D721Med (cell line): ENCODE results near the gene SIK3.

ENCODE experiments used
- DNase-seq: peaks from one replicate; pipeline ENCODE4 v3.0.0; 2011; ENCODE audit warnings: low spot score; ENCODE audit not compliant: insufficient read length
- FAIRE-seq: peaks from 2 replicates; lab custom pipeline; 2011; peaks lifted over from hg19 to GRCh38; lab: Jason Lieb, UNC
- TF ChIP-seq, protein P1 (sequence below): IDR thresholded peaks from 2 replicates; pipeline ENCODE4 v1.5.1; 2012; ENCODE audit warnings: mild to moderate bottlenecking, control low read depth; ENCODE audit not compliant: insufficient read depth; ENCODE audit errors: missing control alignments

The SIK3 gene

GRCh38 chr11:116951762-116952161, 146.5 kb downstream of the SIK3 start:
- TF ChIP-seq, protein P1, sequence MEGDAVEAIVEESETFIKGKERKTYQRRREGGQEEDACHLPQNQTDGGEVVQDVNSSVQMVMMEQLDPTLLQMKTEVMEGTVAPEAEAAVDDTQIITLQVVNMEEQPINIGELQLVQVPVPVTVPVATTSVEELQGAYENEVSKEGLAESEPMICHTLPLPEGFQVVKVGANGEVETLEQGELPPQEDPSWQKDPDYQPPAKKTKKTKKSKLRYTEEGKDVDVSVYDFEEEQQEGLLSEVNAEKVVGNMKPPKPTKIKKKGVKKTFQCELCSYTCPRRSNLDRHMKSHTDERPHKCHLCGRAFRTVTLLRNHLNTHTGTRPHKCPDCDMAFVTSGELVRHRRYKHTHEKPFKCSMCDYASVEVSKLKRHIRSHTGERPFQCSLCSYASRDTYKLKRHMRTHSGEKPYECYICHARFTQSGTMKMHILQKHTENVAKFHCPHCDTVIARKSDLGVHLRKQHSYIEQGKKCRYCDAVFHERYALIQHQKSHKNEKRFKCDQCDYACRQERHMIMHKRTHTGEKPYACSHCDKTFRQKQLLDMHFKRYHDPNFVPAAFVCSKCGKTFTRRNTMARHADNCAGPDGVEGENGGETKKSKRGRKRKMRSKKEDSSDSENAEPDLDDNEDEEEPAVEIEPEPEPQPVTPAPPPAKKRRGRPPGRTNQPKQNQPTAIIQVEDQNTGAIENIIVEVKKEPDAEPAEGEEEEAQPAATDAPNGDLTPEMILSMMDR = no peak
- no peak for FAIRE-seq
- DNase-seq = no peak

DNA sequence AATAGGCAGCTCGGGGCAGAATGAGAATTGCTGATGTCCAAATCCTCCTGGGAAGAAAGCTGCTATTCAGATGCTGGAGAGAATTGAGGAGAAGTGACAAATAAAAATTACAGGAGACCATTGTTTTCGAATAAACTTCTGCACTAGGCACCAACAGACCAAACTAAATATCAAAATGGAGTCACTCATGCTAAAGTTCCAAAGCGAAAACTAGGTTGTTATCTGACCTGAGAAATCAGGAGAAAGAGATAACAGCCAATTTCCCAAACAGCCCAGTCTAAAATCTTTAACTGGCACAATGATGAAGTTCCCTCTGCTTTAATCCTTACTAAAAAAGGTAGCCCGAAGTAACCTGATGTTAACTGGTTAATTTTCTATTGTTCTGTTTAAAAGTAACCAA, 148.0 kb downstream of the SIK3 start:
- TF ChIP-seq, protein P1 = no peak
- no peak for DNase-seq
- no peak for FAIRE-seq

GRCh38 chr11:116948391-116948790, 149.8 kb downstream of the SIK3 start:
- TF ChIP-seq, protein P1 = no peak
- no peak for DNase-seq
- FAIRE-seq = no peak

DNA sequence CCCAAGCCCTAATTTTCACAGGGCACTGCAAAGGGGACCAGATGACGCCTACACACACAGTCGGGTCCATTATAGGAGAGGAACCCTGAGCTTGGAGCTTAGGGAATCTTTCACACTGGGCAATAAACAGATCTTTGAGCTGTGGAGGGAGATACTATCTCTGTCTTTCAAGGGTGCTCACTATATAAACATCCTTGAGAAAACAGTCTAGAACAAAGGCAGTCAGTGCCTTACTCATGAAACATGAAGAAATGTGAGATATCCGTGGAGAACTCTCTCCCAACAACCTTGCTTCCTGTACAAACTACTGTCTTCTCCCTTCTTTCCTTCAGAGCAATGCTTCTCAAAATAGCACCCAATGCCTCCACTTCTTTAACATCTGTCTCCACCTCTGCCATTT, 151.8 kb downstream of the SIK3 start:
- TF ChIP-seq, protein P1 = no peak
- no peak for FAIRE-seq
- DNase-seq = no peak

DNA sequence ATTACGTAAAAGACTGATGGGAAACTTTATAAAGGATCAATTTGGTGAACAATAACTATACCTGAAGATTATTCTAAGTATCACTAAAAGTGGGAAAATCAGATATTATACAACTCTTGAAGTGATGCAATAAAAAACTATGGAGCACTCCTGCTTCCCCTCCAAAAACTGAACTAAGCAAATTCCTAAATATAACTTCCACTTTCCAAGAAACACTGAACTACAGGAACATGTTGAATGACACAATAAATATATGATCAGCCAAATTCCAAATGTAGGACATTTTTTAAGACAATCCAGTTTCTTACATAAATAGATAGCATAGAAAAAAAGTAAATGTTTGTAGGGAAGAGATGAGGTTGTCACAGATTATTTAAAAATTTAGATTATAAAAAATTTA, 158.7 kb downstream of the SIK3 start:
- TF ChIP-seq, protein P1 = no peak
- FAIRE-seq (no peak), DNase-seq (no peak)

GRCh38 chr11:116938471-116939070, 159.7 kb downstream of the SIK3 start:
- no peak for FAIRE-seq
- TF ChIP-seq, protein P1 = no peak

DNA sequence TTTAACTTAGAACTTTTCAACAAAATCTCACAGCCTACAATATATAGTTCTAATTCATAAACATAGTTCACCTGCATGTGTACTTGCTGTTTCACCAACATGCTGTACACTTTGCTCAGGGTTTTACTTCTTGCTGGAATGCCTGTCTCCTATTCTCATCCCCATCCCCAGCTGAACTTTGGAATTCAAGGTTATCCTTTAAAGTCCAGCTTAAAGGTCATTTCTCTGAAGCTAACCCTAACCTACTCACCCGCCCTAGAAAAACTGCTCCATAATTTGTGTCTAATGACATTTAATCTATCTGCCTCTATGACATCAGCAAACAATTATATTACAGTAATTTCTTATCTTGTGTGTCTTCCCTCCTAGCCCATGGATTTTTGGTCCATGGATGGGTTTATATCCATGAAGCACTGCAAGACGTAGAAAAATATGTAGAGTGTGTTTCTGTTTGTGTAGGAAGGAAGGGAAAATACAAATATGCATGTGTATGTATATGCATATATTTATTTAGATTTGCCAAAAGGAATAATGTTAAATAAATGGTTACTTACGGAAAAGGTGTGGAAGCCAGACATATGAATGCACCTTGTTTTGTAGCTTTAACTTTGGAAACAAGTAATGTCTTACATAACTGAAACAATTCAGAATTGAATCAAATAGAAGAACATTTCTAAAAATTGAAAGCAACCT, 161.3 kb downstream of the SIK3 start:
- TF ChIP-seq, protein P1 = no peak
- DNase-seq = no peak
- no peak for FAIRE-seq

More at GRCh38 chr11:116938471-116939070, 159.7 kb downstream of the SIK3 start:
- no peak for DNase-seq
